WTC11 (cell line): ENCODE measurements around the gene ARG2. TPM values are rescaled to one million over a fixed set of nuclear protein-coding genes. Genes with fewer than 3 reads are reported as not detected.

Experiments
- MXD4 ChIP-seq: fragments of 250-450 bp; sonication (Bioruptor Pico); IDR thresholded peaks from 2 replicates; pipeline ENCODE4 v1.8.0; 2021; ENCODE audit warnings: mild to moderate bottlenecking, moderate library complexity, borderline replicate concordance
- SP1 ChIP-seq: sonication (generic); formaldehyde crosslinking; conservative IDR thresholded peaks from 2 replicates; pipeline ENCODE4 v1.8.1; 2022; ENCODE audit warnings: missing genetic modification reagents
- total RNA-seq: library from RNA; stranded (reverse); gene quantifications from 3 replicates; pipeline ENCODE4 v1.2.3, GENCODE V29; 2021
- TF ChIP-seq, protein P1 (sequence below): fragments of 250-450 bp; sonication (Bioruptor Pico); IDR thresholded peaks from 2 replicates; pipeline ENCODE4 v2.1.2; 2022; ENCODE audit warnings: mild to moderate bottlenecking, moderate library complexity
- TF ChIP-seq, protein P2 (sequence below): fragments of 250-450 bp; sonication (Bioruptor Pico); IDR thresholded peaks from 2 replicates; pipeline ENCODE4 v1.9.0; 2021; ENCODE audit warnings: mild to moderate bottlenecking

ARG2 gene
- total RNA-seq, 1 experiment from 2014 or later = 29.8 TPM

DNA sequence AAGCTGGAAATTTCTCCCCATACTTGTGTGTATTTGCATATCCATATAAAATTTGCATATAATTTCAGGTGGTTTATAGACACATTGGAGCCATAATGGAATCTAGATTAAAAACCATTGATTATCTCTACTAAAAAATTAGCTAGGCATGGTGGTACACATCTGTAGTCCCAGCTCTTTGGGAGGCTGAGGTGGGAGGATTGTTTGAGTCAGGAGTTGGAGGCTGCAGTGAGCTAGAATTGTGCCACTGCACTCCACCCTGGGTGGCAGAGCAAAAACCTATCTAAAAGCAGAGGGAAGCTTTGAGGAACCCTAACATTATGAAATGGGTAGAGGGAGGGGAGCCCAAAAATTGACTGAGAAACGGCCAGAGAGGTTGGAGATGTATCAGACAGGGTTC is 78.5 kb downstream of the ARG2 start (continued):
- TF ChIP-seq, protein P1, sequence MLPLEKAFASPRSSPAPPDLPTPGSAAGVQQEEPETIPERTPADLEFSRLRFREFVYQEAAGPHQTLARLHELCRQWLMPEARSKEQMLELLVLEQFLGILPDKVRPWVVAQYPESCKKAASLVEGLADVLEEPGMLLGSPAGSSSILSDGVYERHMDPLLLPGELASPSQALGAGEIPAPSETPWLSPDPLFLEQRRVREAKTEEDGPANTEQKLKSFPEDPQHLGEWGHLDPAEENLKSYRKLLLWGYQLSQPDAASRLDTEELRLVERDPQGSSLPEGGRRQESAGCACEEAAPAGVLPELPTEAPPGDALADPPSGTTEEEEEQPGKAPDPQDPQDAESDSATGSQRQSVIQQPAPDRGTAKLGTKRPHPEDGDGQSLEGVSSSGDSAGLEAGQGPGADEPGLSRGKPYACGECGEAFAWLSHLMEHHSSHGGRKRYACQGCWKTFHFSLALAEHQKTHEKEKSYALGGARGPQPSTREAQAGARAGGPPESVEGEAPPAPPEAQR (CRISPR knock-in tag) = no peak
- no peak for TF ChIP-seq MXD4 (CRISPR knock-in tag)
- no peak for TF ChIP-seq SP1
- TF ChIP-seq, protein P2, sequence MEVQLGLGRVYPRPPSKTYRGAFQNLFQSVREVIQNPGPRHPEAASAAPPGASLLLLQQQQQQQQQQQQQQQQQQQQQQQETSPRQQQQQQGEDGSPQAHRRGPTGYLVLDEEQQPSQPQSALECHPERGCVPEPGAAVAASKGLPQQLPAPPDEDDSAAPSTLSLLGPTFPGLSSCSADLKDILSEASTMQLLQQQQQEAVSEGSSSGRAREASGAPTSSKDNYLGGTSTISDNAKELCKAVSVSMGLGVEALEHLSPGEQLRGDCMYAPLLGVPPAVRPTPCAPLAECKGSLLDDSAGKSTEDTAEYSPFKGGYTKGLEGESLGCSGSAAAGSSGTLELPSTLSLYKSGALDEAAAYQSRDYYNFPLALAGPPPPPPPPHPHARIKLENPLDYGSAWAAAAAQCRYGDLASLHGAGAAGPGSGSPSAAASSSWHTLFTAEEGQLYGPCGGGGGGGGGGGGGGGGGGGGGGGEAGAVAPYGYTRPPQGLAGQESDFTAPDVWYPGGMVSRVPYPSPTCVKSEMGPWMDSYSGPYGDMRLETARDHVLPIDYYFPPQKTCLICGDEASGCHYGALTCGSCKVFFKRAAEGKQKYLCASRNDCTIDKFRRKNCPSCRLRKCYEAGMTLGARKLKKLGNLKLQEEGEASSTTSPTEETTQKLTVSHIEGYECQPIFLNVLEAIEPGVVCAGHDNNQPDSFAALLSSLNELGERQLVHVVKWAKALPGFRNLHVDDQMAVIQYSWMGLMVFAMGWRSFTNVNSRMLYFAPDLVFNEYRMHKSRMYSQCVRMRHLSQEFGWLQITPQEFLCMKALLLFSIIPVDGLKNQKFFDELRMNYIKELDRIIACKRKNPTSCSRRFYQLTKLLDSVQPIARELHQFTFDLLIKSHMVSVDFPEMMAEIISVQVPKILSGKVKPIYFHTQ (CRISPR knock-in tag) = no peak

Other genes with a start within 250 kb of the ARG2 start
- gene PLEK2, start 207.8 kb upstream of the ARG2 start, total RNA-seq = 1.2 to 1.4 TPM (median 1.3 TPM) in 3 replicates
- 0.69 to 0.90 TPM (median 0.87 TPM) in 3 replicates for gene TMEM229B, start 131.2 kb upstream of the ARG2 start, total RNA-seq
- 45.4 to 49.8 TPM (median 48.3 TPM) in 3 replicates for gene PLEKHH1, start 86.6 kb upstream of the ARG2 start, total RNA-seq
- gene PIGH, start 19.7 kb upstream of the ARG2 start, total RNA-seq = 6.6 to 7.8 TPM (median 6.8 TPM) in 3 replicates
- gene VTI1B, start 54.7 kb downstream of the ARG2 start, total RNA-seq = 108 to 133 TPM (median 123 TPM) in 3 replicates
- gene RDH11, start 75.8 kb downstream of the ARG2 start, total RNA-seq = 103 to 114 TPM (median 110 TPM) in 3 replicates
- 0.55 to 0.77 TPM (median 0.66 TPM) in 3 replicates for gene RDH12, start 82.0 kb downstream of the ARG2 start, total RNA-seq
- 18.8 to 25.8 TPM (median 20.9 TPM) in 3 replicates for gene ZFYVE26, start 196.7 kb downstream of the ARG2 start, total RNA-seq
- 14.2 to 27.8 TPM (median 26.4 TPM) in 3 replicates for gene RAD51B, start 199.9 kb downstream of the ARG2 start, total RNA-seq